ENCODE data around the gene SHROOM3.
"Not testable (repeated sequence)": the region's sequence is repeated elsewhere in the genome, so short reads cannot be mapped to it uniquely, and the experiment has no call there.

SHROOM3 gene

DNA sequence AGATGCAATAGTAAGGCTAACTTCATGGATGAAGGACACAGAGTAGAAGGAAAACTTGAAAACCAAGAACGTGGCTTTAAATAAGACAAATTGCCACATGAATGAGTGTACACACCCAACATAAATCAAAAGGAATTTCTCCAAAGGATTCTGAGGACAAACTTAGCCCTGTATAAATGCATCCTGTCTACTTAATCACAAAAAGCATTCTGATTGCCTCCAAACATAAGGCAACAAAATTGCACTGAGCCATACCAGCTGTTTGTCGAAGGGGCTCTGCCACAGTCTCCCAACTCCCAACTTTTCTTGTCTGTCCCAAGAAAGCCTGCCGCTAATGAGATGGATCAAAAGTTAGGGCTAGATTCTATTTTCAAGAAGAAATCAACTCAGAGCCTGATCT lies 268.6 kb downstream of the SHROOM3 start:
- no peak for DNase-seq

GRCh38 chr4:76704133-76704881 lies 269.3 kb downstream of the SHROOM3 start:
- DNase-seq: no peak

- DNase-seq: no peak
Observed at GRCh38 chr4:76705472-76705871, 270.4 kb downstream of the SHROOM3 start.

DNA sequence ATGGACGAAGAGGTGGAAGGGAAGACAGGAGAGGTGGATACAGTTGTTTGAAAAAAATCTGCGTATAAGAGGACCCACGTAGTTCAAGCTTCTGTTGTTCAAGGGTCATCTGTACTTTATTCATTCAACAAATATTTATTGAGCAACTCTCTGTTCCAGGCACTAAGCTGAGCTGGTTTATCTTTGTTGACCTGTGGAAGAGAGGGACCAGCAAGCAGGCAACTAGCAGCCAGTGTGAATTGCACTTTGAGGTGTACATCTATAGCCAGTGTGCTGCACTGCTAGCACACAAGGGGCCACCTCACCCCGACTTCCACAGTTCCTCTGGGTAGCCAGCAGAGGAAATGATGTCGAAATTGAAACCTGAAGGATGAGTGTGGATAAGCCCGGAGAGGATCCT lies 271.6 kb downstream of the SHROOM3 start:
- no peak for DNase-seq

- DNase-seq: no peak
Observed at GRCh38 chr4:76708971-76709771, 274.1 kb downstream of the SHROOM3 start.

- DNase-seq: no peak
Observed at GRCh38 chr4:76709772-76710090, 274.7 kb downstream of the SHROOM3 start.

DNA sequence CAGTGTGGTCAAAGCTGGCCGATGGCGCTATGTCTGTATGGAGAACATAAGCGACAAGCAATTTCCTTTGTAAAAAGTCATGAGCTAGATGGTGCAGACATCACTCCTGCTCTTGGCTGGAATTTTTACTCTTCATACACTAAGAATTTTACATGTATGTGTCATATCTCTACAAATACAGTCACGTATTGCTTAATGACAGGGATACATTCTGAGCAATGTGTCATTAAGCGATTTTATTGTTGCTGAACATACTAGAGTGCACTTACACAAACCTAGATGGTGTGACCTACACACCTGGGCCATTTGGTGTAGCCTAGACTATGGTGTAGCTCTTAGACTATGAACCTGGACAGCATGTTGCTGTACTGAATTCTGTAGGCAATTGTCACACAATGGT lies 277.5 kb downstream of the SHROOM3 start:
- DNase-seq: no peak

GRCh38 chr4:76714226-76714625 lies 279.2 kb downstream of the SHROOM3 start:
- DNase-seq: no peak

- no peak for DNase-seq
Observed at GRCh38 chr4:76716020-76716419, 281.0 kb downstream of the SHROOM3 start.

DNA sequence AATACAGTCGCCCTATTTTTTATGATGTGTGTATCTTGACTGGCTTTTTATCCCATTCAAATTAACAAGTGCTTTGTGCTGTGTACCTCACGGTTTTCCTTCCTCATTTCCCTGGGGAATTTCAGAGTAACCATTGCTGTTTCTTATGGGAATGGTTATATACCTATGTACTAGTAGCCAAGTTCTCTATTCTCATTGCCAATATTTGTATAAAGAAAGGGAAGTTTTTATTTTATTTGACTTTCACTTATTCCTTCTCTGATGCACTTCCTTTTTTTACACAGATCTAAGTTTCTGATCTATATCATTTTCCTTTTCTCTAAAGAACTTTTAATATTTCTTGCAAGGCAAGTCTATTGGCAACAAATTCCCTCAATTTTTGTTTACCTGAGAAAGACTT lies 281.6 kb downstream of the SHROOM3 start:
- DNase-seq: no peak

- DNase-seq: no peak
Observed at GRCh38 chr4:76717431-76717830, 282.4 kb downstream of the SHROOM3 start.

DNA sequence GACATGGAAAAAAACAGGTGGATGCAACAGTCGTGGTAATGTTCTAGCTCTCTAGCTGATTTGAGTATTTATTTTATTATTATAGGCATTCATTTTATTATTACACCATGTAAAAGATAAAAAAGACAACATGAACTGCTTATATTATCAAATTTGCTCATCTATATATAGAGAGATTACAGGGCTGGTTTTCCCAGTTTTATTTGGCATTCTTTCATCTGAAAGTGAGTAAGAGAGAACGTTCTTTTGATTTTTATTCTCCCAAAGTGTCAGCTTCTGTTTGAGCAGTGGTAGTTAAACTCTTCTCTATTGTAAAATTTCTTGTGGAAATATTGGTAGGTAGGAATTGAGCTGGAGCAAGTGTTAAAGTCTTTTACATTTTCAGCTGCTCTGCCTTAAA lies 283.0 kb downstream of the SHROOM3 start:
- DNase-seq: no peak

- no peak for DNase-seq
Observed at GRCh38 chr4:76718831-76719230, 283.8 kb downstream of the SHROOM3 start.

DNA sequence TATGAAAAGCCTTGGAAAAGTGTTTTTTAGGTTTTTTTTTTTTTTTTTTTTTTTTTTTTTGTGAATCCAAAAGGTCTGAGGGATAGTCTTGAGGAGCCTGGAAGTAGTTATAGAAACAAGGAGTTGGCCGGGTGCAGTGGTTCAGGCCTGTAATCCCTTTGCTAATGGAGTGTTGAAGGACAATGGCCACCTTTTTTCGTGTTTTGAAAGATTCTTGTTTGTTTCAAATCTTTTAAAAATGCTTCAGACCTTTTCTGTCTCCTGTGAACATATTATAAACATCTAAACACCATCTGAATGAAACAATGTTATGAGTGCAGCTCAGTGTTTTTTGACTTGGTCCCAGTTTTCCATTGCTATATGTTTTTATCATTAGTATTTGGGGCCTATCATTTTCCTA lies 285.1 kb downstream of the SHROOM3 start:
- no peak for DNase-seq

- DNase-seq: not testable (repeated sequence)
Observed at GRCh38 chr4:76722146-76722545, 287.1 kb downstream of the SHROOM3 start.

DNA sequence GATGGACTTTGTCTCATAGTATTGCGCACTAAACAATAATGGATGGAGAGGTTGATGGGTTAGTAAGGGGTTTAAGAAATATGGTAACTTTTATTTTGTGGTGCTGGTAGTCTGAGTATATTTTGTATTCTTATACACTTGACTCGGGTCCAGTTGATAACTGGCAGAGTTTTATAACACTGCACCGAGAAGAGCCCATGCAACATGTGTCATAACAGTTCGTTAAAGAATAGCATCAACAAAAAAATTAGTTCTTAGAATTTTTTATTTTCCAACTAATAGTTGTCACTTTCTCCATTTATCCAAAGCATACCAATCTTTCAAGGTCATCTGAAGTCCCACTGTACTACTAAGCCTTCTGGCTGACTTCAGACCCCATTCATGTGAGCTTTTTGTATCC lies 287.8 kb downstream of the SHROOM3 start:
- no peak for DNase-seq

- DNase-seq: no peak
Observed at GRCh38 chr4:76723373-76723772, 288.3 kb downstream of the SHROOM3 start.

DNA sequence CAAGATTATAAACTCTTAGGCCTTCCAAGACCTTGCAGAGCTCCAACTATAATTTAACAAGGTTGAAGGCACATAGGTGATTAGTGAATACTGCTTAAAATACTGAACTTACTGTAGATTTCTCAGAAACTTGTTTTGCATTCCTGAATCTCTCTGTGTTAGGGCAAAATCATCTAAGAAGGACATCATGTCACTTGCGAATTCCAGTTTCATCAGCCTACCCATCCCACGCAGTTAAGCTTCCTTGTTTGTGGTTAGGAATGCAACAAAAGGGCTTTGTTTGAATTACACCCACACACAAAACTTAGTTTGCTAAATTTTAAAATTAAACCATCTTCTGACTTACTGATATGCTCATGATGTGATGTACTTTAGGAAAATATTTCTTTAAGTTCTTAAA lies 288.9 kb downstream of the SHROOM3 start:
- DNase-seq: no peak

GRCh38 chr4:76725039-76725438 lies 290.0 kb downstream of the SHROOM3 start:
- no peak for DNase-seq

- no peak for DNase-seq
Observed at GRCh38 chr4:76726176-76726575, 291.1 kb downstream of the SHROOM3 start.

DNA sequence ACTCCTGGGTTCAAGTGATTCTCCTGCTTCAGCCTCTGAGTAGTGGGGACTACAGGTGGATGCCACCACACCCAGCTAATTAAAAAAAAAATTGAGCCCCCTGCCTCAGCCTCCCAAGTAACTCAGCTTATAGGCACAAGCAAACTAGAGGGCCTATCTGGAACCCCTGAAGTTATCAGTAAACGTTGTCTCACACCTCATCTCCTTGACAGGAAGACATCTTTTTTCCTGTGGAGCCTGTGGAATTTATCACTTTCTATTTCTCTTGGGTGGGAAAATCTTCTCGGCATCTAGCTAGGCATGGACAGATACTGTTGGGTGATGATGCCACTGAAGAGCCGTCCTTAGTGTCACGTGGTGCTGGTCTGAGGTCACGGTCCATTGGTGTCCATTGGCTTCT lies 291.6 kb downstream of the SHROOM3 start:
- DNase-seq: no peak

- not testable (repeated sequence) for DNase-seq
Observed at GRCh38 chr4:76727934-76728333, 292.9 kb downstream of the SHROOM3 start.

- DNase-seq: no peak
Observed at GRCh38 chr4:76729460-76729859, 294.4 kb downstream of the SHROOM3 start.

- DNase-seq: no peak
Observed at GRCh38 chr4:76729980-76730379, 295.0 kb downstream of the SHROOM3 start.

DNA sequence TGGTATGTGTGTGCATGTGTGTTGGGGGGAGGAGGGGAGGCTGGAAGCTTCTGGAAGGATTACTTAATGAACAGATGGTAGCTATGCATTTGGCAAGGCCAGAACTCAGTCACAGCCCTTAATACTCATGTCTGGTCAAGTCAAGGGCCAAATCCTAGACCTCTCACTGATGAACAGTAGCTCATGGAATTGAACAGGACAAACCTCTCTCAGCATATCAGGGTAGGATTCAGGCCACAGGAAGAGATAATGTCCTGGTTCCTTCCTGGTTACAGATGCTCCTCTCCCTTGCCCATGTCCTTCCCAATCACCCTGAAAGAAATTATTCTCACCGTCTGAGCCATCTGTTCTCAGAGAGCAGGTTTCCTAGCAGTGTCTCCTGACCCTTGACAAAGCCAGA lies 297.2 kb downstream of the SHROOM3 start:
- no peak for DNase-seq
